WTC11 (cell line): ENCODE data around the gene TANGO2. TPM values are rescaled to one million over a fixed set of nuclear protein-coding genes. Genes with fewer than 3 reads are reported as not detected.
A peak's percentile ranks its signal among the peaks of the same experiment; 100 is the strongest.

Experiments used
- ATAC-seq: fragments of 200-7000 bp; cut with Tn5 transposase; 2 replicates; pipeline ENCODE4 v1.10.0; 2021; ENCODE audit warnings: mild to moderate bottlenecking, moderate library complexity
- CTCF ChIA-PET: fragments of 300-600 bp; sonication (Branson Sonifier 250); formaldehyde crosslinking; loops from one replicate; lab custom pipeline; 2021; ENCODE audit warnings: antibody characterized with exemption; lab: Charles Lee
- POLR2A ChIA-PET: fragments of 350-600 bp; sonication (Branson Sonifier 250); formaldehyde crosslinking; loops from one replicate; lab custom pipeline; 2021; ENCODE audit warnings: antibody characterized with exemption; lab: Charles Lee
- DNase-seq: peaks from one replicate; pipeline ENCODE4 v3.0.0; 2021; ENCODE audit warnings: low spot score
- H3K27ac Mint-ChIP-seq: 2 replicates; pipeline ENCODE4 v1.8.0; 2021; ENCODE audit warnings: mixed read lengths
- H3K27me3 Mint-ChIP-seq: 2 replicates; pipeline ENCODE4 v1.8.0; 2021; ENCODE audit warnings: low read depth, mild to moderate bottlenecking, moderate library complexity, mixed read lengths
- H3K36me3 Mint-ChIP-seq: 2 replicates; pipeline ENCODE4 v1.8.0; 2021; ENCODE audit warnings: mixed read lengths
- H3K4me1 Mint-ChIP-seq: 2 replicates; pipeline ENCODE4 v1.8.0; 2022; ENCODE audit warnings: mixed read lengths
- H3K4me3 Mint-ChIP-seq: 2 replicates; pipeline ENCODE4 v1.8.0; 2021; ENCODE audit warnings: mild to moderate bottlenecking, moderate library complexity, mixed read lengths
- H3K9me3 Mint-ChIP-seq: 2 replicates; pipeline ENCODE4 v1.8.0; 2021; ENCODE audit warnings: mixed read lengths
- HMGA2 ChIP-seq: fragments of 250-450 bp; sonication (Bioruptor Pico); IDR thresholded peaks from 2 replicates; pipeline ENCODE4 v1.4.0; 2021; ENCODE audit warnings: mild to moderate bottlenecking, moderate library complexity
- JAZF1 ChIP-seq: fragments of 250-450 bp; sonication (Bioruptor Pico); IDR thresholded peaks from 2 replicates; pipeline ENCODE4 v1.9.0; 2021; ENCODE audit warnings: moderate library complexity, mild to moderate bottlenecking, inconsistent platforms
- ZNF219 ChIP-seq: sonication (generic); formaldehyde crosslinking; IDR thresholded peaks from 2 replicates; pipeline ENCODE4 v1.8.0; 2023; ENCODE audit warnings: missing genetic modification reagents, mild to moderate bottlenecking, borderline replicate concordance
- ZNF416 ChIP-seq: fragments of 250-450 bp; sonication (Bioruptor Pico); IDR thresholded peaks from 2 replicates; pipeline ENCODE4 v1.9.0; 2021; ENCODE audit warnings: mild to moderate bottlenecking, inconsistent platforms
- total RNA-seq: library from RNA; stranded (reverse); gene quantifications from 3 replicates; pipeline ENCODE4 v1.2.3, GENCODE V29; 2021
- TF ChIP-seq, protein P1 (sequence below): fragments of 250-450 bp; sonication (Bioruptor Pico); IDR thresholded peaks from 2 replicates; pipeline ENCODE4 v2.1.2; 2022; ENCODE audit warnings: mild to moderate bottlenecking, moderate library complexity
- TF ChIP-seq, protein P2 (sequence below): sonication (generic); formaldehyde crosslinking; conservative IDR thresholded peaks from 2 replicates; pipeline ENCODE4 v1.8.1; 2023; ENCODE audit warnings: mild to moderate bottlenecking, low read depth, missing genetic modification reagents, moderate library complexity
- TF ChIP-seq, protein P3 (sequence below): sonication (generic); formaldehyde crosslinking; IDR thresholded peaks from 2 replicates; pipeline ENCODE4 v1.8.1; 2023; ENCODE audit warnings: mild to moderate bottlenecking, moderate library complexity, missing genetic modification reagents
- TF ChIP-seq, protein P4 (sequence below): sonication (generic); formaldehyde crosslinking; IDR thresholded peaks from 2 replicates; pipeline ENCODE4 v1.8.1; 2023; ENCODE audit warnings: mild to moderate bottlenecking, missing genetic modification reagents, borderline replicate concordance

The TANGO2 gene
- total RNA-seq, 1 experiment from 2014 or later = 14.8 TPM

DNA sequence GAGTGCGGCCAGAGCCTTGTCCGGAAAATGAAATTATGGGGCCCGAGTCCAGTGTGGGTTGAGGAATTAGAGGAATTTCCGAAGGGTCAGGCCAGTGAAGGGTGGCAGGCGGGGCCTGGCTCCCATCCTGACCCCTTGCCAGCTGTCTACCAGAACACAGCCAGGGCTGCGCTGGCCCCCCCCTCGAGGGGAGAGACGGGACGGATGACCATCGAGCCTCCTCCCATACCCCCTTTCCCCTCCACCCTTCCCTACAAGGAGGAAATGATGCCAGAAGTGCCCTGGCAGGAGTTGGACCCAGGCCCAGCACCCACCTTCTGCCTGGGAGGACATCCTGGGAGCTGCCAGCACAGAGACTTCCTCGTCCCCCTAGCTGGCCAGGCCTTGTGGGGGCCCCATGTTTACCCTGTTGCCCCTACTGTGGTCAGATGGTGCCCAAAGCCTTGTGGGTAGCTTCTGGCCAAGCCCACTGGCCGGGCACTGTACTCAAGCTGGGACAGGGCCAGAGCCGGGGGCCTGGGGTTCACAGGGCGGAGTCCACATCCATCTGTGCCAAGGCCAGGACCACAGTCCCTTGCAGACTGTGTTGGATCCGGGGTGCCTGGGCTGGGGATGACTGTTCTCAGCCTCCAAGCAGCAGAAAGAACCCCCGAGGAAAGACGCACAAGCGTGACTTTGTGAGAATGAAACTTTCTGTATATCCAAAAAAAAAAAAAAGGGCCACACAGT is 25.1 kb upstream of the TANGO2 start:
- peaks cover 22% of the 10 kb centered on the region for H3K4me1 Mint-ChIP-seq
- no peak for DNase-seq
- H3K27ac Mint-ChIP-seq = no peak overlapping the region
- ChIA-PET CTCF (no interaction called here), POLR2A (no interaction called here)
- ATAC-seq = no peak
- TF ChIP-seq, protein P1, sequence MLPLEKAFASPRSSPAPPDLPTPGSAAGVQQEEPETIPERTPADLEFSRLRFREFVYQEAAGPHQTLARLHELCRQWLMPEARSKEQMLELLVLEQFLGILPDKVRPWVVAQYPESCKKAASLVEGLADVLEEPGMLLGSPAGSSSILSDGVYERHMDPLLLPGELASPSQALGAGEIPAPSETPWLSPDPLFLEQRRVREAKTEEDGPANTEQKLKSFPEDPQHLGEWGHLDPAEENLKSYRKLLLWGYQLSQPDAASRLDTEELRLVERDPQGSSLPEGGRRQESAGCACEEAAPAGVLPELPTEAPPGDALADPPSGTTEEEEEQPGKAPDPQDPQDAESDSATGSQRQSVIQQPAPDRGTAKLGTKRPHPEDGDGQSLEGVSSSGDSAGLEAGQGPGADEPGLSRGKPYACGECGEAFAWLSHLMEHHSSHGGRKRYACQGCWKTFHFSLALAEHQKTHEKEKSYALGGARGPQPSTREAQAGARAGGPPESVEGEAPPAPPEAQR = no peak
- TF ChIP-seq ZNF219 (CRISPR knock-in tag) (no peak), ZNF416 (CRISPR knock-in tag) (no peak), JAZF1 (CRISPR knock-in tag) (no peak)
- no peaks in the 10 kb centered on the region for H3K36me3 Mint-ChIP-seq
- H3K4me3 Mint-ChIP-seq = no peak overlapping the region
- H3K9me3 Mint-ChIP-seq = no peaks in the 10 kb centered on the region
- no peaks in the 10 kb centered on the region for H3K27me3 Mint-ChIP-seq

DNA sequence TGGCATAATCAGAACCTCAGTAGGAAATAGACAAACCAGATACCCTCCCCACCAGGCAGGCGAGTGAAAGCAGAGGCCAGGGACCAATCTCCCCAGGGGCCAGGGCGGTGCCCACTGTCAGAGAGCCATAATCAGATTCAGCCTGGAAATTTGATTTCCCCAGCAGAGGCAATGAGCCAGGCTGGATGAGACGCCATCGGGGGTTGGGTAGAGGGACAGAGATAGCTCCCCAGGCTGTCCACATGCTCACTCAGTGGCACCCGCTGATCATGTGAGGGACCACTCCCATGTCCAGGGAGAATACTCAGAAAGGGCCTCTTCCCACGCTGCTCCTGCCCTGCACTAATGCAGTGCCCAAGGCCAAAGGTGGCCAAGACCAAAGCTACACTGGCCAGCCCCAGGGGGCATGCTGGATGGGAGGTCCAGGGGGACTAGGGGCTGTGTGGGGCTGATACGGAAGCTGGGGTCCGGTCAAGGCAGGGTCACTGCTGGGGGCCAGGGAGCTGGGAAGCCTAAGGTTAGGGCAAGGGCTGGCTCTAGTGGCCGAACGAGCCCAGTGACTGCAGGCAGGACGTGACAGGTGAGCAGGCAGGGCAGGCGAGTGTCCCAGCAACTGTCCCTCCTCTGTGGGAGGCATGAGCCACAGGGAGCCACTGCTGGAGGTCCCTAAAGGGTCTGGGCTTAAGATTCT is 24.1 kb upstream of the TANGO2 start:
- no peaks in the 10 kb centered on the region for H3K27me3 Mint-ChIP-seq
- CTCF ChIA-PET = interaction anchor here (1.1 kb wide), 1 partner anchor 10 kb away, joined by 3 read pairs; no protein-coding TSS in a partner anchor
- peaks cover 26% of the 10 kb centered on the region for H3K4me1 Mint-ChIP-seq
- H3K4me3 Mint-ChIP-seq = no peak overlapping the region
- no peak for DNase-seq
- H3K27ac Mint-ChIP-seq = no peak overlapping the region
- POLR2A ChIA-PET = no interaction called here
- no peaks in the 10 kb centered on the region for H3K36me3 Mint-ChIP-seq
- ATAC-seq = no peak
- TF ChIP-seq, protein P2, sequence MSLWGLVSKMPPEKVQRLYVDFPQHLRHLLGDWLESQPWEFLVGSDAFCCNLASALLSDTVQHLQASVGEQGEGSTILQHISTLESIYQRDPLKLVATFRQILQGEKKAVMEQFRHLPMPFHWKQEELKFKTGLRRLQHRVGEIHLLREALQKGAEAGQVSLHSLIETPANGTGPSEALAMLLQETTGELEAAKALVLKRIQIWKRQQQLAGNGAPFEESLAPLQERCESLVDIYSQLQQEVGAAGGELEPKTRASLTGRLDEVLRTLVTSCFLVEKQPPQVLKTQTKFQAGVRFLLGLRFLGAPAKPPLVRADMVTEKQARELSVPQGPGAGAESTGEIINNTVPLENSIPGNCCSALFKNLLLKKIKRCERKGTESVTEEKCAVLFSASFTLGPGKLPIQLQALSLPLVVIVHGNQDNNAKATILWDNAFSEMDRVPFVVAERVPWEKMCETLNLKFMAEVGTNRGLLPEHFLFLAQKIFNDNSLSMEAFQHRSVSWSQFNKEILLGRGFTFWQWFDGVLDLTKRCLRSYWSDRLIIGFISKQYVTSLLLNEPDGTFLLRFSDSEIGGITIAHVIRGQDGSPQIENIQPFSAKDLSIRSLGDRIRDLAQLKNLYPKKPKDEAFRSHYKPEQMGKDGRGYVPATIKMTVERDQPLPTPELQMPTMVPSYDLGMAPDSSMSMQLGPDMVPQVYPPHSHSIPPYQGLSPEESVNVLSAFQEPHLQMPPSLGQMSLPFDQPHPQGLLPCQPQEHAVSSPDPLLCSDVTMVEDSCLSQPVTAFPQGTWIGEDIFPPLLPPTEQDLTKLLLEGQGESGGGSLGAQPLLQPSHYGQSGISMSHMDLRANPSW = no peak
- TF ChIP-seq, protein P3, sequence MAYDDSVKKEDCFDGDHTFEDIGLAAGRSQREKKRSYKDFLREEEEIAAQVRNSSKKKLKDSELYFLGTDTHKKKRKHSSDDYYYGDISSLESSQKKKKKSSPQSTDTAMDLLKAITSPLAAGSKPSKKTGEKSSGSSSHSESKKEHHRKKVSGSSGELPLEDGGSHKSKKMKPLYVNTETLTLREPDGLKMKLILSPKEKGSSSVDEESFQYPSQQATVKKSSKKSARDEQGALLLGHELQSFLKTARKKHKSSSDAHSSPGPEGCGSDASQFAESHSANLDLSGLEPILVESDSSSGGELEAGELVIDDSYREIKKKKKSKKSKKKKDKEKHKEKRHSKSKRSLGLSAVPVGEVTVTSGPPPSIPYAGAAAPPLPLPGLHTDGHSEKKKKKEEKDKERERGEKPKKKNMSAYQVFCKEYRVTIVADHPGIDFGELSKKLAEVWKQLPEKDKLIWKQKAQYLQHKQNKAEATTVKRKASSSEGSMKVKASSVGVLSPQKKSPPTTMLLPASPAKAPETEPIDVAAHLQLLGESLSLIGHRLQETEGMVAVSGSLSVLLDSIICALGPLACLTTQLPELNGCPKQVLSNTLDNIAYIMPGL (CRISPR knock-in tag) = no peak
- no peaks in the 10 kb centered on the region for H3K9me3 Mint-ChIP-seq

DNA sequence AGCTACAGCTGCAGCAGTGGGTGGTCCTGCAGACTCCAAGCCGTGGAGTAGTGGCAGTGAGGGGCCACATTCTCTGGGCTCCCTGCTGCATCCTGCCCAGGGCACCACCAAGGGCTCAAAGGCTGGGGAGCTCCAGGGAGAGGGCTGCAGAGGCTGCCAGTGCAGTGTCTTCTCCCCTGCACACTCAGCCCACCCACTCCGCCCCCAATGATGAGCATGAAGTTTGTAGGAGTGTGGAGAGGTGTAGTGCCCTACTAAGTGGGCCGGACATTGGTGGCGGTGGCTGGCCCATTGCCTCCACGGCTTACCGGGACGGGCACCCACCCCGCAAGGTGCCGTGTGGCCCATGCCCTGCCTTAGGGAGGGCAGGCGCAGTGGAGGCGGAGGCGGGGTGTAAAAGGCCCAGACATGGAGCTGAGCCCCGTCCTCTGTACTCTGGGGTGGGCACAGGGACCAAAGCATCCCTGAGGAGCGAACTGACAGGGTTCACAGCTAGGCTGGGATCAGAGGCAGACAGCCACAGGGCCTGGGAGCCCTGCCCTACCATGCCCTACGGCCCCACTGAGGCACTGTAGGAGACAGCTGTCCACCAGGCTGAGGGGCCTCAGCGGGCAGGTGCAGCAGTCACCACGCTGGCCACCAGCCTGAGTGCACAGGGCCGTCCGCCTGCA is 23.2 kb upstream of the TANGO2 start:
- no peak for DNase-seq
- Mint-ChIP-seq H3K4me3 (no peak overlapping the region), H3K36me3 (no peaks in the 10 kb centered on the region), H3K27me3 (no peaks in the 10 kb centered on the region), H3K4me1 (peaks cover 26% of the 10 kb centered on the region), H3K9me3 (no peaks in the 10 kb centered on the region), H3K27ac (no peak overlapping the region)
- TF ChIP-seq HMGA2 (CRISPR knock-in tag) = 0 out of 2 replicates have a peak, but pooled peaks have one; percentile 6
- TF ChIP-seq, protein P4, sequence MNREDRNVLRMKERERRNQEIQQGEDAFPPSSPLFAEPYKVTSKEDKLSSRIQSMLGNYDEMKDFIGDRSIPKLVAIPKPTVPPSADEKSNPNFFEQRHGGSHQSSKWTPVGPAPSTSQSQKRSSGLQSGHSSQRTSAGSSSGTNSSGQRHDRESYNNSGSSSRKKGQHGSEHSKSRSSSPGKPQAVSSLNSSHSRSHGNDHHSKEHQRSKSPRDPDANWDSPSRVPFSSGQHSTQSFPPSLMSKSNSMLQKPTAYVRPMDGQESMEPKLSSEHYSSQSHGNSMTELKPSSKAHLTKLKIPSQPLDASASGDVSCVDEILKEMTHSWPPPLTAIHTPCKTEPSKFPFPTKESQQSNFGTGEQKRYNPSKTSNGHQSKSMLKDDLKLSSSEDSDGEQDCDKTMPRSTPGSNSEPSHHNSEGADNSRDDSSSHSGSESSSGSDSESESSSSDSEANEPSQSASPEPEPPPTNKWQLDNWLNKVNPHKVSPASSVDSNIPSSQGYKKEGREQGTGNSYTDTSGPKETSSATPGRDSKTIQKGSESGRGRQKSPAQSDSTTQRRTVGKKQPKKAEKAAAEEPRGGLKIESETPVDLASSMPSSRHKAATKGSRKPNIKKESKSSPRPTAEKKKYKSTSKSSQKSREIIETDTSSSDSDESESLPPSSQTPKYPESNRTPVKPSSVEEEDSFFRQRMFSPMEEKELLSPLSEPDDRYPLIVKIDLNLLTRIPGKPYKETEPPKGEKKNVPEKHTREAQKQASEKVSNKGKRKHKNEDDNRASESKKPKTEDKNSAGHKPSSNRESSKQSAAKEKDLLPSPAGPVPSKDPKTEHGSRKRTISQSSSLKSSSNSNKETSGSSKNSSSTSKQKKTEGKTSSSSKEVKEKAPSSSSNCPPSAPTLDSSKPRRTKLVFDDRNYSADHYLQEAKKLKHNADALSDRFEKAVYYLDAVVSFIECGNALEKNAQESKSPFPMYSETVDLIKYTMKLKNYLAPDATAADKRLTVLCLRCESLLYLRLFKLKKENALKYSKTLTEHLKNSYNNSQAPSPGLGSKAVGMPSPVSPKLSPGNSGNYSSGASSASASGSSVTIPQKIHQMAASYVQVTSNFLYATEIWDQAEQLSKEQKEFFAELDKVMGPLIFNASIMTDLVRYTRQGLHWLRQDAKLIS (CRISPR knock-in tag) = no peak
- POLR2A ChIA-PET = no interaction called here
- no peak for ATAC-seq
- CTCF ChIA-PET = interaction anchor here (0.9 to 4.9 kb wide), 5 partner anchors 10 to 230 kb away, joined by 3 to 30 read pairs (median 3); no protein-coding TSS in a partner anchor
